NCI-H748 treated with DMSO at 0.1 percent for 48 hours (cell line): ENCODE data around the gene BEAN1.
A peak's percentile ranks its signal among the peaks of the same experiment; 100 is the strongest.
"Not testable (repeated sequence)": the region's sequence is repeated elsewhere in the genome, so short reads cannot be mapped to it uniquely, and the experiment has no call there.

Experiments
- DNase-seq: peaks from one replicate; lab custom pipeline; 2025; lab: John Stamatoyannopoulos, UW

BEAN1 gene

GRCh38 chr16:66508914-66509496, 81.9 kb downstream of the BEAN1 start:
- no peak for DNase-seq

GRCh38 chr16:66509576-66509975, 82.5 kb downstream of the BEAN1 start:
- DNase-seq, result no peak

- no peak for DNase-seq
Measured at GRCh38 chr16:66510298-66510697, 83.2 kb downstream of the BEAN1 start.

- DNase-seq, result no peak
Measured at GRCh38 chr16:66510711-66511601, 83.9 kb downstream of the BEAN1 start.

- no peak for DNase-seq
Measured at GRCh38 chr16:66511602-66512271, 84.6 kb downstream of the BEAN1 start.

GRCh38 chr16:66512272-66513110, 85.4 kb downstream of the BEAN1 start:
- DNase-seq, result no peak

GRCh38 chr16:66513111-66513723, 86.1 kb downstream of the BEAN1 start:
- DNase-seq, result no peak

GRCh38 chr16:66514391-66514790, 87.3 kb downstream of the BEAN1 start:
- DNase-seq, result not testable (repeated sequence)

- not testable (repeated sequence) for DNase-seq
Measured at GRCh38 chr16:66514980-66515595, 88.0 kb downstream of the BEAN1 start.

- DNase-seq, result no peak
Measured at GRCh38 chr16:66515596-66516508, 88.8 kb downstream of the BEAN1 start.

GRCh38 chr16:66516509-66516807, 89.4 kb downstream of the BEAN1 start:
- no peak for DNase-seq

- peak; percentile 0 for DNase-seq
Measured at GRCh38 chr16:66516808-66517585, 89.9 kb downstream of the BEAN1 start.

GRCh38 chr16:66517586-66518263, 90.6 kb downstream of the BEAN1 start:
- DNase-seq, result no peak

- no peak for DNase-seq
Measured at GRCh38 chr16:66519482-66520373, 92.6 kb downstream of the BEAN1 start.

GRCh38 chr16:66520406-66521170, 93.5 kb downstream of the BEAN1 start:
- no peak for DNase-seq

- DNase-seq, result no peak
Measured at GRCh38 chr16:66521252-66521713, 94.2 kb downstream of the BEAN1 start.
